DMS153 (cell line): Measurements from ENCODE around the gene SAMD10.
"Not testable (repeated sequence)": the region's sequence is repeated elsewhere in the genome, so short reads cannot be mapped to it uniquely, and the experiment has no call there.

Experiments used
- DNase-seq: peaks from one replicate; lab custom pipeline; 2025; lab: John Stamatoyannopoulos, UW

The SAMD10 gene

GRCh38 chr20:63979557-63980316, at the start of gene SAMD10:
TSS of gene SAMD10 (minus strand) at chr20:63979642. CDS start at chr20:63979467, 175 bp downstream.
- no peak for DNase-seq

- no peak for DNase-seq
These were observed 48.7 kb upstream of the SAMD10 start for GRCh38 chr20:64027981-64028685.

- no peak for DNase-seq
These were observed 46.5 kb upstream of the SAMD10 start for GRCh38 chr20:64025826-64026412.

- DNase-seq, result no peak
These were observed 45.8 kb upstream of the SAMD10 start for GRCh38 chr20:64025101-64025825.

GRCh38 chr20:64024141-64024990, 44.9 kb upstream of the SAMD10 start:
- no peak for DNase-seq

GRCh38 chr20:64023361-64024140, 44.1 kb upstream of the SAMD10 start:
- DNase-seq, result no peak

- DNase-seq, result no peak
These were observed 43.4 kb upstream of the SAMD10 start for GRCh38 chr20:64022671-64023360.

- no peak for DNase-seq
These were observed 41.9 kb upstream of the SAMD10 start for GRCh38 chr20:64021124-64021975.

GRCh38 chr20:64015635-64016034, 36.2 kb upstream of the SAMD10 start:
- DNase-seq, result no peak

GRCh38 chr20:64012385-64013154, 33.1 kb upstream of the SAMD10 start:
- not testable (repeated sequence) for DNase-seq

GRCh38 chr20:64011366-64011779, 31.9 kb upstream of the SAMD10 start:
- no peak for DNase-seq

- no peak for DNase-seq
These were observed 31.3 kb upstream of the SAMD10 start for GRCh38 chr20:64010711-64011237.

- DNase-seq, result no peak
These were observed 30.5 kb upstream of the SAMD10 start for GRCh38 chr20:64009811-64010387.

- no peak for DNase-seq
These were observed 27.5 kb upstream of the SAMD10 start for GRCh38 chr20:64006902-64007301.

GRCh38 chr20:64006490-64006889, 27.0 kb upstream of the SAMD10 start:
- no peak for DNase-seq

- DNase-seq, result no peak
These were observed 26.0 kb upstream of the SAMD10 start for GRCh38 chr20:64005394-64005793.

- no peak for DNase-seq
These were observed 24.7 kb upstream of the SAMD10 start for GRCh38 chr20:64003960-64004725.
